ENCODE measurements around the gene GABRP. TPM values are rescaled to one million over a fixed set of nuclear protein-coding genes. Genes with fewer than 3 reads are reported as not detected.
"Not testable (repeated sequence)": the region's sequence is repeated elsewhere in the genome, so short reads cannot be mapped to it uniquely, and the experiment has no call there.

The GABRP gene
- total and polyA plus RNA-seq, 11 donors: 0.08 to 2.9 (median 0.23) TPM; not detected in 3

GRCh38 chr5:170821257-170821800, 37.8 kb downstream of the GABRP start:
- Histone ChIP-seq H3K9me3 (peaks cover 0 to 6% (median 0%) of the 10 kb centered on the region in 12 donors), H3K27ac (no peak overlapping the region), H3K4me3 (no peak overlapping the region), H3K36me3 (no peaks in the 10 kb centered on the region), H3K27me3 (no peaks in the 10 kb centered on the region), H3K4me1 (no peaks in the 10 kb centered on the region)
- intact Hi-C loops (cut with DNase I): no loop called here
- ATAC-seq (no peak), DNase-seq (no peak)
- 66 to 82% (median 74%) methylated on average over 4 of the region's 4 CpGs for WGBS, 4 donors
- TF ChIP-seq POLR2A (IDR thresholded peaks at IDR 0.05): no peak
- TF ChIP-seq CTCF (IDR thresholded peaks at IDR 0.05): no peak

GRCh38 chr5:170826117-170826516, 42.6 kb downstream of the GABRP start:
- no peak overlapping the region for H3K4me3 ChIP-seq
- H3K27ac ChIP-seq: no peak overlapping the region
- peaks cover 0 to 6% (median 0%) of the 10 kb centered on the region in 12 donors for H3K9me3 ChIP-seq
- DNase-seq (no peak), ATAC-seq (no peak)
- H3K36me3 ChIP-seq: no peaks in the 10 kb centered on the region
- H3K27me3 ChIP-seq: no peaks in the 10 kb centered on the region
- intact Hi-C loops (cut with DNase I): no loop called here
- TF ChIP-seq POLR2A (IDR thresholded peaks at IDR 0.05): no peak
- no peak for TF ChIP-seq CTCF (IDR thresholded peaks at IDR 0.05)
- WGBS, 4 donors: 78 to 85% (median 80%) methylated on average over 2 of the region's 2 CpGs
- H3K4me1 ChIP-seq: no peaks in the 10 kb centered on the region

GRCh38 chr5:170832241-170832640, 48.7 kb downstream of the GABRP start:
- no peak for DNase-seq
- intact Hi-C loops (cut with DNase I): no loop called here
- Histone ChIP-seq H3K27ac (no peak overlapping the region), H3K36me3 (no peaks in the 10 kb centered on the region), H3K27me3 (no peaks in the 10 kb centered on the region), H3K4me3 (no peak overlapping the region), H3K9me3 (no peaks in the 10 kb centered on the region), H3K4me1 (no peaks in the 10 kb centered on the region)
- ATAC-seq: no peak
- WGBS, 4 donors: 73 to 81% (median 77%) methylated on average over 7 of the region's 7 CpGs
- TF ChIP-seq POLR2A (IDR thresholded peaks at IDR 0.05) (no peak), CTCF (IDR thresholded peaks at IDR 0.05) (no peak)

- ATAC-seq; DNase-seq; intact Hi-C loops (cut with DNase I); H3K36me3 ChIP-seq; H3K4me3 ChIP-seq; H3K9me3 ChIP-seq; H3K27ac ChIP-seq; H3K27me3 ChIP-seq; H3K4me1 ChIP-seq: not testable (repeated sequence)
- 88 to 98% (median 94%) methylated on average over 2 of the region's 2 CpGs for WGBS, 4 donors
These were observed 50.5 kb downstream of the GABRP start for GRCh38 chr5:170833981-170834380.

- Histone ChIP-seq H3K4me1 (no peaks in the 10 kb centered on the region), H3K27ac (no peak overlapping the region), H3K36me3 (no peaks in the 10 kb centered on the region), H3K4me3 (no peak overlapping the region), H3K9me3 (no peaks in the 10 kb centered on the region), H3K27me3 (no peaks in the 10 kb centered on the region)
- TF ChIP-seq POLR2A (IDR thresholded peaks at IDR 0.05) (no peak), CTCF (IDR thresholded peaks at IDR 0.05) (no peak)
- 79 to 86% (median 84%) methylated on average over 4 of the region's 4 CpGs for WGBS, 4 donors
- DNase-seq: no peak
- intact Hi-C loops (cut with DNase I): no loop called here
- ATAC-seq: no peak
These were observed 52.7 kb downstream of the GABRP start for GRCh38 chr5:170836226-170836625.
